SHP77 (cell line): ENCODE results near the gene ERBB3.

Experiments
- DNase-seq, 2 experiments: peaks; one replicate each; lab custom pipeline; 2025; lab: John Stamatoyannopoulos, UW

ERBB3 gene

DNA sequence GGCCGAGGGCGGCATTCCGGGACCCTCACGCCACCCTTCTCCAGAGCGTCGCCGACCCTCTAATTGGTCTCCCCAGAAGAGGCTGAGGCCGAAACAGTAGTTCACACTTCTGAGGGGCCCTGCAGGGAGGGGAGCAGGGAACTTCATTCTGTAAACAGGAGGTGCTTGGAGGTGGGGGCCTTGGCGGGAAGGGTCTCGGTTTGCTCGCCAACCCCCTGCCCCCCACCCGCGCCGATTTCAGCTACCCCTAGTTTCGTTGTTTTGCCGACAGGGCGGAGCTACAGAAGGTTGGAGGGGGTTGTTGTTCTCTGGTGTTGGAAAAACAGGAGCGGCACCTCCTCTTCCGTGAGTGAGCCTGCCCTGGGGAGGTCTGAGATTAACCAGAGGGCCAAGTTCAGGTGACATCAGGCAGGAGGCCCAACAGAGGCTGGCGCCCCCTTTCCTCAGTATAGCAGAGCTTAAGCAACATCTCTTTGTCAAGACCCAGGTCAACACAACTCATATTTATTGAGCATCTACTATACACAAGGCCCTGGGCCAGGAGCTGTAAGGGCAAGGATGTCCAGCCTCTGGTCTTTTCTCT, 682 bp downstream of the ERBB3 start:
- DNase-seq = no peak

DNA sequence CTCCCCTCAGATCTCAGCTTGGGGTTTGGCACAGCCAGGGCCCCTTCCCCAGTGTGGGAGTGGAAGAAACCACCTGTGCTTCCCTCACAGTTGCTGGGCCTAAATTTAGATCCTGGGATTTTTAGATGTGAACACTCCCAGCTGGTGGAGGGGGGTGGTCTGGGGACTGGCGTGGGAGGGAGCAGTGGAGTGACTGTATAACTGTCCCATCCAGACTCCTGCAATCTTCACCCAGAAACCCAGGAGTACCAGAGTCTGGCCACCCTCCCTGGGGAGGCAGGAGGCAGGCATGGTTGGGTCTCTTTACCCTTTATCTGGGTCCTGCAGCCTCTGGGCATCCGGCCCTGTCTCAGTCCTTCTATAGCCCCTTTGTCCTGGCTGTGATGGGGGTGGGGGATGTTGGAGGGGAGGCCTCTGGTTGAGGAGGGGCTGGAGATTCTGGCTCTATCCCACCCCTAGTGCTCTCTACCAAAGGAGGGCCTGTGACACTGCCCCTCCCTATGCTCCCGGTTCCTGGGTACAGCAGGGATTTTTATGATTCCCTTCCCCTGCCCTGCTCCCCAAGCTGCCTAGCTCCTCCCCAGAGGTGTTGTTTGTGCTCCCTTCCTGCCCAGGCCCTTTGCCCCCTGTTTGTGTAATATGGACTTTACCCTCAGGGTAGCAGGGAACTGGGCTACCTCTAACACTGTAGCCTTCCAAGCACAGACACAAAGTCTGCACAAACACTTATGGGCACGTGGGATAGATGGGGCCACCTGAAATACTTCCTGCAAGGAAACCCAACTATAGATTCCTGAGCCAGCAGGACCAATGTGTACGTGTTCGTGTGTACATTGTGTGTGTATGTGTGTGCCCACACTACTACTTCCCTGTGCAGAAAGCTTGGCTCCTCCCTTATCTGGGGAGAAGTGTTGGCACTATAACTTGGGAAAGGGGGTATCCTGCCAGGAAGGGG, 1.7 kb downstream of the ERBB3 start:
- no peak for DNase-seq

DNA sequence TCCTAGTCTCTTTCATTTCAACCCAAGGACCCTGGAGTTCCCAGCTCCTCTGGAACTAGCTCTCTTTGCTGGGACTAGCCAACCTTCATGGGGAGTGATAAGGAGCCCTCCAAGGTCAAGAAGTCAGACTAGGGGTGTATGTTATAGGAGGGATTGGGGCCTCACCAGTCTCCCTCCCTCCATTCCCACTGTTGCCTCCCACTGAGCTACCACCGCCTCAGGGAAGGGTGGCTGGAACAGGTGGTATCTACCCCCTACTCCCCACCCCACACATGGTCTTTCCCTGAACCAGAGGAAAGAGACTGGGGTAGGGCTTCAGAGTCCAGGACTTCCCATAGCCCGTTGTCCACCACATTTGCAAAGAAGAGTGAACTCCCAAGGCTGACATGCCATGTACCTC, 2.4 kb downstream of the ERBB3 start:
- DNase-seq = no peak

DNA sequence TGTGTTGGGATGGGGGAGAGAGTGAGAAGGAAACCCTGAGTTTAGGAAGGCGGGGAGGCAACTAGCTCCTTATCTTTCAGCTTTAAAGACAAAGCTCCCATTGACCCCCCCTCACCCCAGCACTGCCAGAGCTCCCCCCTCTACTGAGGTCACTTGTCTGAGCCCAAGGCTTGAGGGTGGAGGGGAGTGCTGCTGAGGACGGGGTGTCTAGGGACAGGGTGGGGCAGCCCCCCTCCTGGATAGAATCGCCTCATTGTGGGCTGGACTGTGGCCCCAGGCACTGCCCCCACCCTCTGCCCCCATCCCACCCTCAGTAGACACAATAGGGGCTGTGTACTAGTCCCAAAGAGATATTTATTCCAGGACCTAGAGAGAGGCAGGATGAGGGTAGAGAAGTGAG, 3.0 kb downstream of the ERBB3 start:
- no peak for DNase-seq

DNA sequence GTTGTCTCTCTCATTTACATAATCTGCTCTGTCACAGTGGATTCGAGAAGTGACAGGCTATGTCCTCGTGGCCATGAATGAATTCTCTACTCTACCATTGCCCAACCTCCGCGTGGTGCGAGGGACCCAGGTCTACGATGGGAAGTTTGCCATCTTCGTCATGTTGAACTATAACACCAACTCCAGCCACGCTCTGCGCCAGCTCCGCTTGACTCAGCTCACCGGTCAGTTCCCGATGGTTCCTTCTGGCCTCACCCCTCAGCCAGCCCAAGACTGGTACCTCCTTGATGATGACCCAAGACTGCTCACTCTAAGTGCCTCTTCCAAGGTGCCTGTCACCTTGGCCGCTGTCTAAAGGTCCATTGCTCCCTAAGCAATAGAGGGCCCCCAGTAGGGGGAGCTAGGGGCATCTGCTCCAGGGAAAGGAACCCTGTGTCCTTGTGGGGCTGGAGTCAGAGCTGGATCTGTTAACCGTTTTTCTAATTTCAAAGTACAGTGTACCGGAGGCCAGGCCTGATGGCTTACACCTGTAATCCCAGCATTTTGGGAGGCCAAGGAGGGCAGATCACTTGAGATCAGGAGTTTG, 5.1 kb downstream of the ERBB3 start:
- peak; percentile 5 to 15 for DNase-seq

DNA sequence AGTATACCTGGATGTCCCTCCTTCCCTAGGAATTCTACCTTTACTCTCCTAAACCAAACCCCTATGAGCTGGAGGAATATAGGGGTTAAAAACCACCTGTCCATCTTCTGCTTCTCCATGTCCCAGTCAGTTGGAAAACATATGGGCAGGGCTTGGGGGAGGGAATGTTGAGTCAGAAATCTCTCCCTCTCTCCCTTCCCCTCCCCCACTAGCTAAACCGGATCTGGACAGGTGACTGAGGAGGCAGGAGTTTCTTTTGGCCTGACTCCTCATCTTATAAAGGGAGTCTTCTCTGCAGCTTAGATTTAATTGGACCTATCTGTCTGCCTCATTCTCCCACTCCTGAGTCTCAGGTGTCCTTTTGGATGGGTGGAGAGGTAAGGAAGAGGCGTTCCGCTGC, 6.1 kb downstream of the ERBB3 start:
- no peak for DNase-seq

DNA sequence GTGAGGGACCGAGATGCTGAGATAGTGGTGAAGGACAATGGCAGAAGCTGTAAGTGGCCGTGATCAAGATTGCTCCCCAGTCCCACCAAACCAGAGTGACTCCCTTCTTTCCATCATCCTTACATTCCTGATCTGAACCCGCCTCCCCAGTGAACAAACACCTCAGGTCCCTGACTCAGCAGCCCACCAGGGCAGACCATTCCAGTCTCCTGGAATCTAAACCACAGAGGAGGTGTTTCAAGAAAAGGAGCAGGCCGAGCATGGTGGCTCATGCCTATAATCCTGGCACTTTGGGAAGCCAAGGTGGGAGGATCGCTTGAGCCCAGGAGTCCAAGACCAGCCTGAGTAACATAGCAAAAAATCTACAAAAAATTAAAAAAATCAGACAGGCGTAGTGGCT, 6.6 kb downstream of the ERBB3 start:
- no peak for DNase-seq

DNA sequence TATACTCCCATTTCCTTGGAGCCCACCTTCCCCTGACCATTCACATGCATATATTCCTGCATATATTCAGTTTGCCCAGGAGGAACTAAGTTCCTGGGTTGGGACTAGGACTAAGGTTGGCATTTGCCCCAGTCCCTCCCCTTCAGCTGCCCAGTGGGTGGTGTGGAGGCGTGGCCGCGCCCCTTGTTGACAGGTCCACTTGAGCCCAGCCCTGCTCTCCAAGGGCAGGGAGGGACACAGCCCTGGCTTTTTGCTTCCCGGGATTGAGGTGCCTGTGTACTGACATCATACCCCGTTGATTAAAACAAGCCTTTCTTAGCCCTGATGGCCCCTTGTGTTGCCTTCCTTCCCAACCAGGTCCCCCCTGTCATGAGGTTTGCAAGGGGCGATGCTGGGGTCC, 7.3 kb downstream of the ERBB3 start:
- DNase-seq = peak; percentile 7 to 24

DNA sequence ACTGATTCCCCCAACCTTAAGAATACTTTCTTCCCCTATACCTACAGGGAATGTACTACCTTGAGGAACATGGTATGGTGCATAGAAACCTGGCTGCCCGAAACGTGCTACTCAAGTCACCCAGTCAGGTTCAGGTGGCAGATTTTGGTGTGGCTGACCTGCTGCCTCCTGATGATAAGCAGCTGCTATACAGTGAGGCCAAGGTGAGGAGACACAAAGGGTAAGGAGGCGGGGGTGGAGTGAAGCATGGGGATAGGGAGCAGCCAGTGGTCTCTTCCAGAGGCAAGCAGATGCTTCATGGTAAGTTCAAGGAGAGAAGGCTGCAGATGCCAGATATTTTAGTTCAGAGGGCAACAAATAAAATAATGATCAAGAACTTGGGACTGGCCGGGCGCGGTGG, 17.8 kb downstream of the ERBB3 start:
- no peak for DNase-seq

DNA sequence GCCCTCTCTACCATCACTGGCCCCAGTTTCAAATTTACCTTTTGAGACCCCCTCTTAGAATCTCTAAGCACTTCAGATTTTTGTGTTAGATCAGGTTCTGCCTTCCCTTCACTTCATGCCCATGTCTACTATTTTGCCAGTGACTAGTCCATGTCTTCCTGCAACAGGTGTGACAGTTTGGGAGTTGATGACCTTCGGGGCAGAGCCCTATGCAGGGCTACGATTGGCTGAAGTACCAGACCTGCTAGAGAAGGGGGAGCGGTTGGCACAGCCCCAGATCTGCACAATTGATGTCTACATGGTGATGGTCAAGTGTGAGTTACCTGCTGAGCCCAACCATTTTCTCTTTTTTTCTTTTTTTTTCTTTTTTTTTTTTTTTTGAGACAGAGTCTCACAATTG, 18.6 kb downstream of the ERBB3 start:
- no peak for DNase-seq

DNA sequence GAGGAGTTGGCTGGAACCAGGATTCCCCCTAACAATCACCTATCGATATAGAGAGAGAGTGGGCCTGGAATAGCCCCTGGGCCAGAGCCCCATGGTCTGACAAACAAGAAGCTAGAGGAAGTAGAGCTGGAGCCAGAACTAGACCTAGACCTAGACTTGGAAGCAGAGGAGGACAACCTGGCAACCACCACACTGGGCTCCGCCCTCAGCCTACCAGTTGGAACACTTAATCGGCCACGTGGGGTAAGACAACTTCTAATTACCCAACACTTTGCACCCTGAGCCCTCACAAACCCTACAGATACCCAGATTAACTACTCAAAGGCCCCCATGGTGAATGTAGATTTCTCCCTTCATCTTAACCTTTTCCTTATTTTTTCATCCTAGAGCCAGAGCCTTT, 19.8 kb downstream of the ERBB3 start:
- DNase-seq = no peak

DNA sequence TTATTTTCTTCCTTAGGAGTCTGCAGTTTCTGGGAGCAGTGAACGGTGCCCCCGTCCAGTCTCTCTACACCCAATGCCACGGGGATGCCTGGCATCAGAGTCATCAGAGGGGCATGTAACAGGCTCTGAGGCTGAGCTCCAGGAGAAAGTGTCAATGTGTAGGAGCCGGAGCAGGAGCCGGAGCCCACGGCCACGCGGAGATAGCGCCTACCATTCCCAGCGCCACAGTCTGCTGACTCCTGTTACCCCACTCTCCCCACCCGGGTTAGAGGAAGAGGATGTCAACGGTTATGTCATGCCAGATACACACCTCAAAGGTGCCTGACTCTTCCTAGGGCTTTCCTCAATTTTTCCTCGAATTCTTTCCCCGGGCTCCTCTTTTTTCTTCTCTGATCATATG, 21.1 kb downstream of the ERBB3 start:
- no peak for DNase-seq

DNA sequence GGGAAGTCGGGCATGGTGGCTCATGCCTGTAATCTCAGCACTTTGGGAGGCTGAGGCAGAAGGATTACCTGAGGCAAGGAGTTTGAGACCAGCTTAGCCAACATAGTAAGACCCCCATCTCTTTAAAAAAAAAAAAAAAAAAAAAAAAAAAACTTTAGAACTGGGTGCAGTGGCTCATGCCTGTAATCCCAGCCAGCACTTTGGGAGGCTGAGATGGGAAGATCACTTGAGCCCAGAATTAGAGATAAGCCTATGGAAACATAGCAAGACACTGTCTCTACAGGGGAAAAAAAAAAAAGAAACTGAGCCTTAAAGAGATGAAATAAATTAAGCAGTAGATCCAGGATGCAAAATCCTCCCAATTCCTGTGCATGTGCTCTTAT, 22.7 kb downstream of the ERBB3 start:
- DNase-seq = no peak

DNA sequence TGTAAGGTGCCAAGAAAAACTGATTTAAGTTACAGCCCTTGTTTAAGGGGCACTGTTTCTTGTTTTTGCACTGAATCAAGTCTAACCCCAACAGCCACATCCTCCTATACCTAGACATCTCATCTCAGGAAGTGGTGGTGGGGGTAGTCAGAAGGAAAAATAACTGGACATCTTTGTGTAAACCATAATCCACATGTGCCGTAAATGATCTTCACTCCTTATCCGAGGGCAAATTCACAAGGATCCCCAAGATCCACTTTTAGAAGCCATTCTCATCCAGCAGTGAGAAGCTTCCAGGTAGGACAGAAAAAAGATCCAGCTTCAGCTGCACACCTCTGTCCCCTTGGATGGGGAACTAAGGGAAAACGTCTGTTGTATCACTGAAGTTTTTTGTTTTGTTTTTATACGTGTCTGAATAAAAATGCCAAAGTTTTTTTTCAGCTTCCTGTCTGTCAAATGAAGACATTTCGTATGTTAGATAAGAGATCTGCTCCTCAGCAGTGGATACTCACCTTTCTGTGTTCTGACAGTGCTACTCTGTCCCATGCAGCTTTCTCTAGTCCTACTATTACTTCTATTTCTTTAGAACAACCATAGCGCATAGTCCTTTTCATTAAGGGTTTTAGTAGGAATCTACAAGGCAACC, 23.2 kb downstream of the ERBB3 start:
- DNase-seq = no peak

DNA sequence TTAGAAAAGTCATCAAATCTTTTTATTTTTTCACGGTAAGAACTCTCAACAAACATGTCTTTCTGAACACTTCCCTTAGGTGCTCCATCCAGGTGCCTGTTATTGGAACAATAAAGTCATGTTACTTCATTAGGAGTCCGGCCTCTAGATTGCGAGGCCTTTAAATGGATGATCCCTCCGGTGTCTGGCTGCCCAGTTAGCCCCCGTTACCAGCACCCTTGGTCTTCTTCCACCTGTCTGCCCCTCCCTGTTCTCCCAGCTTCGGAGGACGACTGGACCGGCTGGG, 23.8 kb downstream of the ERBB3 start:
- DNase-seq = no peak

DNA sequence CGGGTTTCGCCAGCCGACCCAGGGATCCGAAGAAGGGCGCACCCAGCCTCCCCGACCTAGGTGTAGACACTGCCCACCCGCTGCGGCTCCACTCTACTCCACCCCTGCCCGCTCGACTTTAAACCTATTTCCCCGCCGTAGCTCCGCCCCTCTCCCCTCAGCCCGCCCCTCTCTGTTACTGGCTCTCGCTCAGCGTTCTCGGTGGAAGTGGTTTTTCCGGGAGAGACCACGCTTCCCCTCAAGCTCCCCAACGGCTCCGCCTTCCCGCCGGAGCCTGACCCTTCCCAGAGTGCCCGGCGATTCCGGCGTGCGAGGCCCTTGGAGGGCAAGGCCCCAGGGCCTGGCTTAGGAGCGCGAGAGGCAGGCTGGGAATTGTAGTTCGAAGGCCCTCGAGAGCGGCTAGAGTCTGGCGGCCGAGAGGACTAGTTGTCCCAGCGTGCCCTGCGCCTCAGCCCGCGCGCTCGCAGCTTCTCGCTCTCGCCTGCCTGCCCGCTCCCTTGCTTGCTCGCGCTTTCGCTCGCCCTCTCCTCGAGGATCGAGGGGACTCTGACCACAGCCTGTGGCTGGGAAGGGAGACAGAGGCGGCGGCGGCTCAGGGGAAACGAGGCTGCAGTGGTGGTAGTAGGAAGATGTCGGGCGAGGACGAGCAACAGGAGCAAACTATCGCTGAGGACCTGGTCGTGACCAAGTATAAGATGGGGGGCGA, 24.3 kb downstream of the ERBB3 start, which contains the start of gene PA2G4:
TSS of gene PA2G4 (plus strand) at position 451 of the 706 bp plus-strand sequence. CDS start at position 630, 179 bp downstream.
- peak; percentile 98 to 99 for DNase-seq

DNA sequence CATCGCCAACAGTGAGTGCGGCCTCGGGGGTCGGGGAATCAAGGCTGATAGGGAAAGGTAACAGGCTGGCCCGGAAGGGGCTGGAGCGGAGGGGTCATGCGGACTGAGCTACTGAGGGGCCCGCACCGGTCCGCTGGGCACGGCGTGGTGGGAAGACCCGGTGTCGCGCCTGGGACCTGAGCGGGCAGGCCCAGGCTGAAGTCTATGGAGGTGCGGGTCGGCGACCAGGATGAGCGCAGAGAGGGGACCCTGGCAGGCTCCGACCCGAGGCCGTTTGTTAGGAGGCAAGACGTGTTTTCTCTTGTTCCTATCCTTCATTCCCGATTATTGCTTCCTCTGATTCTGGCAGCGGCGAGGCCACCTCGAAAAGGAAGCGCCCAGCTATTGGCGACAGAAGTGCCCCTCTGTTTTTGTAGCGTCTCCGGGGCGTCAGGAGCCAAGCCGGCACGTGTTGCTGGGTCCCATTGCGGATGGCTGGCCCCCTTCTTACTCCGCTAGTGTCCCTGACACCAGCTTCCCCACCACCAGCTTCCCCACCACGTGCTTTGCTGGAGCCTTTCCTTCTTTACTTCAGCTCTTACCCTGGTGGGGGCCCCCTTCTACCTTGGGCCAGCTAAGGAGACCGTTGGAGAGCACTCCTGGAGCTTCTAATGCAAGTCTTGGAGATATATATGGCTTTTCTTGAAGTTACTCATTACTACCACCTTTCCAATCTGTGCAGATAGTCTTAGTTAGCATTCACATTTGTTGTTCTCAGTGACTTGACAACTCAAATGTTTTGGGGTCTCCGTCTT, 25.0 kb downstream of the ERBB3 start:
- no peak for DNase-seq

DNA sequence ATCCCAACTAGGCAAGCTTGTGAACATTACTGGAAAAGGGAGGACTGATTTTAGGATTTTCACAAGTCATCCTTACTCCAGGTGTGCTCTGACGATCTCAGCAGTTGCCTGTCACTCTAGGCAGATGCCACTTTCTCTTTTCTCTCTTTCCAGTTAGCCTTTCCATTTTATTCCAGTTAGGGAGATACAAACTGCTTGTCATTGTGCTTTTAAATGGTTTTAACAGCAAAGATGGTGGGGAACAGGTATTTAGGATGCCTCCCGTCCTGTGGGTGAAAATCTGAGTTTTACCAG, 25.6 kb downstream of the ERBB3 start:
- no peak for DNase-seq

DNA sequence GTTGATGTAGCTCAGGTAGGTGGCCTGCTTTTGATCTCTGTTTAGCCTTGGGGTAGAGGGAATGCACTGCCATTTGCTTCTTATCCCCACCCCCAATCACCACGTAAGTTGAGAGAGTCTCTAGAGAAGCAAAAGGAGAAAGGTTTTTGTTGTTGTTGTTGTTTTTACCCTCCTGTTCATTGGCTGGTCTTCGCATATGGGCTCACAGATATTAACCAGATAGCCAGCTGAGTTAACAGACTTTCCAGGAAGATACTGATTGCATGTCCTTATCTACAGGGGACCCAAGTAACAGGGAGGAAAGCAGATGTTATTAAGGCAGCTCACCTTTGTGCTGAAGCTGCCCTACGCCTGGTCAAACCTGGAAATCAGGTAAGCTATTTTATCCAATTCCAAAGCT, 27.3 kb downstream of the ERBB3 start:
- DNase-seq = no peak

DNA sequence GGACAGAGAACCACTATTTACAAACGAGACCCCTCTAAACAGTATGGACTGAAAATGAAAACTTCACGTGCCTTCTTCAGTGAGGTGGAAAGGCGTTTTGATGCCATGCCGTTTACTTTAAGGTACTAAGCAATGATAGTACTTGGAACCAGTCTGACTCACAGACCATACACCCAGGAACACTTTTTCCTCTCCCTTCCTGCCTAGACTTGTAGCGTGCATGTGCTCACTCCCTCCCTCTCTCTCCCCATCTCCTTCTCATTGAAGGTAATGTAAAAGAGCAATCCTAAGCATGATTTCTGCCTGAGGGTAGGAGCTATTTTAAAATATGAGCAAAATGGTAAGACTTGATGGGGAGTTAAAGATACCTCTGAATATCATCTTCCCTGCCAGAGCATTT, 30.6 kb downstream of the ERBB3 start:
- no peak for DNase-seq

DNA sequence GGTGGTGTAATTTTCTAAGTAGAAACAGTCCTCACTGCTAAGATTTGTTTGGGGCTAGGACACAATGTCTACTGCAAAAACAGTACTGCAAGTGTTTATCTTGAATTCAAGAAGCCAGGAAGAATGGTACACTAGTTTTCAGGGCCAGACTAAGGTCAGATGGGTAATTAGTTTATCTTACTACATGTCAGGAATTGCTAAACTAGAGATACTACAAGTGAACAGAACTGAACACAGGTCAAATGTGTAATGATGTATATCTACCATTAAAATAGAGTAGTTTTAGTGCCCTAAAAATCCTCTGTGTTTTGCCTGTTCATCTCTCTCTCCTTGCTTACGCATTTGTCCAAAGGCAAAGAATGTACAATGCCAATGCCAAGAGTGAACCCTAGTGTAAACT, 34.1 kb downstream of the ERBB3 start:
- DNase-seq = no peak

DNA sequence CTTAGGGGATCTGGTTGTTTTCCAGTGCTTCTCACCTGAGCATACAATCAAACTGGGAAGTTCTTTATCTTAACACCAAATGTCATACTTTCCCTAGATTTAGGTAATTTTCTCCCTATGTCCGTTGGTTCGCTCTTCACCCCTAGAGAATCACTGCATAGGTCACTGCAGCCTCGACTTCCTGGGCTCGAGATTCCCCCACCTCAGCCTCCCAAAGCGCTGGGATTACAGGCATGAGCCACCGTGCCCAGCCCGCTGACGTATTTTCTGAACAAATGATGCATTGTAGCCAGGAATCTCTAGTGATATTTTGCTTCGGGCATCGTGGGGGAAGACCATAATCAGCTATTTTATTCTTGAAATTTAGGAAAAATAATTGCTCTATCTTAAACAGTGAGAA, 35.4 kb downstream of the ERBB3 start:
- peak; percentile 28 to 37 for DNase-seq
